ENCODE results near the gene NCS1.

- TF ChIP-seq EZH2 (IDR thresholded peaks at IDR 0.05; ENCODE audit: borderline replicate concordance, low read length) = no peak
- TF ChIP-seq, protein P1, sequence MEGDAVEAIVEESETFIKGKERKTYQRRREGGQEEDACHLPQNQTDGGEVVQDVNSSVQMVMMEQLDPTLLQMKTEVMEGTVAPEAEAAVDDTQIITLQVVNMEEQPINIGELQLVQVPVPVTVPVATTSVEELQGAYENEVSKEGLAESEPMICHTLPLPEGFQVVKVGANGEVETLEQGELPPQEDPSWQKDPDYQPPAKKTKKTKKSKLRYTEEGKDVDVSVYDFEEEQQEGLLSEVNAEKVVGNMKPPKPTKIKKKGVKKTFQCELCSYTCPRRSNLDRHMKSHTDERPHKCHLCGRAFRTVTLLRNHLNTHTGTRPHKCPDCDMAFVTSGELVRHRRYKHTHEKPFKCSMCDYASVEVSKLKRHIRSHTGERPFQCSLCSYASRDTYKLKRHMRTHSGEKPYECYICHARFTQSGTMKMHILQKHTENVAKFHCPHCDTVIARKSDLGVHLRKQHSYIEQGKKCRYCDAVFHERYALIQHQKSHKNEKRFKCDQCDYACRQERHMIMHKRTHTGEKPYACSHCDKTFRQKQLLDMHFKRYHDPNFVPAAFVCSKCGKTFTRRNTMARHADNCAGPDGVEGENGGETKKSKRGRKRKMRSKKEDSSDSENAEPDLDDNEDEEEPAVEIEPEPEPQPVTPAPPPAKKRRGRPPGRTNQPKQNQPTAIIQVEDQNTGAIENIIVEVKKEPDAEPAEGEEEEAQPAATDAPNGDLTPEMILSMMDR (conservative IDR thresholded peaks at IDR 0.05 in 1 of 2, IDR thresholded peaks at IDR 0.05 in 1 of 2; ENCODE audit: extremely low read depth in 1 of 2, insufficient read depth in 1 of 2, low read depth in 1 of 2, low read length in 2 of 2) = no peak
Observed at GRCh38 chr9:130143279-130143893, 28.8 kb upstream of the NCS1 start.

All from mammary epithelial cell (primary cell).